GM19324 (cell line): ENCODE data around the gene LIN7C.
"Not testable (repeated sequence)": the region's sequence is repeated elsewhere in the genome, so short reads cannot be mapped to it uniquely, and the experiment has no call there.

Experiments used
- ATAC-seq: cut with Tn5 transposase; IDR thresholded peaks from one replicate; pipeline ENCODE4 v1.9.1; 2021; ENCODE audit warnings: mild to moderate bottlenecking, moderate library complexity; ENCODE audit not compliant: unreplicated experiment, low FRiP score

Gene LIN7C, protein sequence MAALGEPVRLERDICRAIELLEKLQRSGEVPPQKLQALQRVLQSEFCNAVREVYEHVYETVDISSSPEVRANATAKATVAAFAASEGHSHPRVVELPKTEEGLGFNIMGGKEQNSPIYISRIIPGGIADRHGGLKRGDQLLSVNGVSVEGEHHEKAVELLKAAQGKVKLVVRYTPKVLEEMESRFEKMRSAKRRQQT

GRCh38 chr11:27506200-27507182 is at the start of gene LIN7C:
LIN7C (minus strand) TSS chr11:27506769; CDS start chr11:27506752, 17 bp downstream.
- peak; percentile 96 for ATAC-seq

- ATAC-seq: no peak
Measured at GRCh38 chr11:27555264-27555663, 48.7 kb upstream of the LIN7C start.

DNA sequence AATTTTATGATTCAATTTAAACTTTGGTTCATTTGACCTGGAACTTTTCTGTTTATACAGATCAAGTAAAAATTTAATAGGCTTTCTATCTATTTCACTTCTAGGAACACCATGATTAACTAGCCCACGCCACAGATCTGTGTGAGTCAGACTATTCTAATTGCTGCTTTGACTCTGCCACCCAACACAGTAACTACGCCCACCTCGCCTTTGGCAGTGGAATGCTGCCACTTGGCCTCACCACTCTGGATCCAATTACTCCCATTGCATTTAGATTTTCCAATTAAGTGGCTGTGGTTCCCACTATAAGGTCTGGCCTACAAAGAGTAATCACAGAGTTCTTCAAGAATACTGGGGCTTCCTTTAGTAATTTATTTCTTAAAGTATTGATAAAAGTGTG is 46.6 kb upstream of the LIN7C start:
- ATAC-seq: no peak

DNA sequence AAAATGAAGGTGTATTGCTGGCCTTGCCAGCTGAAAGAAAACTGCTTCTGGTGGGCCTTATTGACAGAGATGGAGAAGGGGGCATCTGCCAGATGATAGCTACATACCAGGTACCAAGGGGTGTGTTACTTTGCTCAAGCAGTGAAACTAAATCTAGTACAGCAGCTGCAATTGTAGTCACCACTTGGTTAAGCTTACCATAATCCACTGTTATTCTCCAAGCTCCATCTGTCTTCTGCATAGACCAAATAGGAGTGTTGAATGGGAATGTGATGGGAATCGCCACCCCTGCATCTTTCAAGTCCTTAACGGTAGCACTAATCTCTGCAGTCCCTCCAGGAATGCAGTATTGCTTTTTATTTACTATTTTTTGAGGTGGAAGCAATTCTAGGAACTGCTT is 45.8 kb upstream of the LIN7C start:
- no peak for ATAC-seq

- no peak for ATAC-seq
Measured at GRCh38 chr11:27551127-27551526, 44.6 kb upstream of the LIN7C start.

GRCh38 chr11:27545946-27546345 is 39.4 kb upstream of the LIN7C start:
- no peak for ATAC-seq

GRCh38 chr11:27545035-27545434 is 38.5 kb upstream of the LIN7C start:
- no peak for ATAC-seq

DNA sequence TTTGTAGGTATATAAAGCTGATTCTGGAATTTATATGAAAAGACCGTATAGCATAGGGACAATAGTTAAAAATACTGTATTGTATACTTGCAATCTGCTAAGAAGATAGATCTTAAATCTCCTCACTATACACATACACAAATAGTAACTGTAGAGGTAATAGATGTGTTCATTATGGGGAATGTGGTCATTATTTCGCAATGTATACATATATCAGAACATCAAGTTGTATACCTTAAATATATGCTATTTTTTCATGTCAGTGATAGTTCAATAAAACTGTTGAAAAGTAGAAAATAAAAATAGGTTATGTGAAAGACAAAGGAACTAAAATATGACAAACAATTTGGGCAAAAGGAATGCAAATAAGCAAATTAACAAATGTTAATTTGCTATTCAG is 35.2 kb upstream of the LIN7C start:
- no peak for ATAC-seq

GRCh38 chr11:27540051-27540450 is 33.5 kb upstream of the LIN7C start:
- no peak for ATAC-seq

DNA sequence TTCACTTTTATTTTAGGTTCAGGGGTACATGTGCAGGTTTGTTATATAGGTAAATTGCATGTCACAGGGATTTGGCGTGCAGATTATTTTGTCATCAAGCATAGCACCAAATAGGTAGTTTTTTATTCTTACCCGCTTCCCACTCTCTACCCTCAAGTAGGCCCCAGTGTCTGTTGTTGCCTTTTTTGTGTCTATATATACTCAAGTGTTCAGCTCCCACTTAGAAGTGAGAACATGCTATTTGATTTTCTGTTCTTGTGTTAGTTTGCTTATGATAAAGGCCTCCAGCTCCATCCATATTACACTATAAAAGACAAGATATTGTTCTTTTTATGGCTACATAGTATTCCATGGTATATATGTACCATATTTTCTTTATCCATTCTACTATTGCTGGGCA is 28.5 kb upstream of the LIN7C start:
- no peak for ATAC-seq

GRCh38 chr11:27532652-27533325 is 26.2 kb upstream of the LIN7C start:
- ATAC-seq: no peak

DNA sequence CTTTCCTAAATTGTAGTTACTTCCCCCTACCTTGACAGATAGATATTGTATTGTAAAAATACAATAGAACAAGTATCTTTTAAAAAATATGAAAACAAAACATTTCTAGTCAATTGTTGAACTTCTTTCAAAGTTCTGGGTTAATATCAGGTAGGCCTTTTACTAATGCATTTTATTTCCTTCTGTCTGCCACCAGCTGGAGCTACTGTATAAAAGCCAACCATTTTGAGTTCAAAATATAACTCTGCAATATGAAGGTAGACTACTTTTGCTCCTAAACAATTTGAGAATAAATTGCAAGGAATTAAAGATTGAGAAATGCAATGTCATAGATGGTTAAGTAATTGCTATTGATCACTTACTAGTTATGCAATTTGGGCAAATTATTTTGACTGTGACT is 22.1 kb upstream of the LIN7C start:
- ATAC-seq: no peak

DNA sequence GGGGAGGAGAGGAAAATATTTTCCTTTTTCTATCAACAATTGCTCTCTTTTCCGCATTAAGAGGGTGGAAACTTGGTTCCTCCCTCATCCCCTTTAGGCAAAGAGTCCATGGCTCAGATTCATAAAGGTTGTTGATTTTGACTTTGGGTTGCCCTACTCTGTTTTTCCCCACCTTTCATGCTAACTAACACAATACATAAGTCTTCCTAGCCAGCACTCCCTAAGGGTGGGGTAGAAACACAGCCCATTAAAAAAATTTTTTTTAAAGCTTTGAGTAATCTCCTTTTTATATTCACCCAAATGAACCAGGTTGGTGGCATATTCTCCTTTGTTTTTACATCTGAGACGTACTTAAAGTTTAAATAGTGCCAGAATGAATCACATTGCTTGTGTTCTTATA is 20.0 kb upstream of the LIN7C start:
- no peak for ATAC-seq

- no peak for ATAC-seq
Measured at GRCh38 chr11:27525824-27526516, 19.4 kb upstream of the LIN7C start.

- no peak for ATAC-seq
Measured at GRCh38 chr11:27524155-27524554, 17.6 kb upstream of the LIN7C start.

- ATAC-seq: no peak
Measured at GRCh38 chr11:27520226-27520625, 13.7 kb upstream of the LIN7C start.

GRCh38 chr11:27518518-27518917 is 11.9 kb upstream of the LIN7C start:
- ATAC-seq: no peak

GRCh38 chr11:27517490-27517889 is 10.9 kb upstream of the LIN7C start:
- not testable (repeated sequence) for ATAC-seq

GRCh38 chr11:27514558-27514957 is 8.0 kb upstream of the LIN7C start:
- ATAC-seq: no peak

DNA sequence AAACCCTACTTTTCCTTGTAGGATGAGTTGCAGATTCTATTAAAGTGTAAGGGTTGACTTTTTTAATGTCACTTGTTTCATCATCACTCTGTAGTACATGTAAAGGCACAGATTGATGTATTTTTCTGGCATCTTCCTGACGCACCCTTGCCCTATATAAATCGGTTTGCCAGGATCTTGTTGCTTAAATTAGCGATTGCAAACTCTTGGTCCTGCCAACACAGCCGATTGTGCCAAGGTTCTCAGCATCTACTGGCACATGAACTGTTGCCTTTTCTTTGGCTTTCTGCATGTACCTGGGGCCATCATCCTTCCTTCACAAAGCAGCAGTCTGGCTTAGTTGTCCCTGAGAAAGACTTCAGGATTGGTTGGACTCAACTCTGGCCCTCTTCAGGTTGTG is 7.5 kb upstream of the LIN7C start:
- no peak for ATAC-seq

- no peak for ATAC-seq
Measured at GRCh38 chr11:27513389-27513788, 6.8 kb upstream of the LIN7C start.
